ENCODE results near the gene STRIP1. TPM values are rescaled to one million over a fixed set of nuclear protein-coding genes. Genes with fewer than 3 reads are reported as not detected.
A peak's percentile ranks its signal among the peaks of the same experiment; 100 is the strongest.

The STRIP1 gene
- total RNA-seq, 1 donor from 2014 or later, result 40.8 TPM

- DNase-seq (ENCODE audit: extremely low spot score in 2 of 2), result no peak
- Histone ChIP-seq H3K27ac (no peak overlapping the region), H3K9me3 (no peaks in the 10 kb centered on the region), H3K27me3 (no peaks in the 10 kb centered on the region), H3K4me1 (peaks cover 54% of the 10 kb centered on the region), H3K4me3 (no peak overlapping the region), H3K36me3 (no peaks in the 10 kb centered on the region)
- TF ChIP-seq CTCF (IDR thresholded peaks at IDR 0.05) (no peak), POLR2AphosphoS5 (IDR thresholded peaks at IDR 0.05; ENCODE audit: insufficient read depth in 1 of 2, low read depth in 1 of 2) (no peak), POLR2A (IDR thresholded peaks at IDR 0.05) (no peak)
- intact Hi-C loops (cut with DNase I), result no loop called here
Observed at GRCh38 chr1:109995536-109995935, 38.9 kb upstream of the STRIP1 start.

DNA sequence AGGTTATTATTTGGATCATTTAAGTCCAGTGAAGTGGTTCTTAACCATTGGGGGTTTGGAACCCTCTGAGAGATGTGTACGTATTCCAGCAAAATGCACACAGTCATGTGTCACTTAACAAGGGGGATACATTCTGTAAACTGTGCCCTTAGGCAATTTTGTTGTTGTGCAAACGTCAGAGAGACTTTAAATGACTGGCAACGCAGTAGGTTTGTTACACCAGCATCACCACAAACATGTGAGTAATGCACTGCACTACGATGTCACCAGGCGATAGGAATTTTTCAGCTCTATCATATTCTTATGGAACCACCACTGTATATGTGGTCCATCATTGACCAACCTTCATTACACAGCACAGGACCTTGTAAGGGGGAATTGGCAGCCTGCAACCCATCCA is 37.9 kb upstream of the STRIP1 start:
- no peaks in the 10 kb centered on the region for H3K36me3 ChIP-seq
- intact Hi-C loops (cut with DNase I), result no loop called here
- DNase-seq (ENCODE audit: extremely low spot score in 2 of 2), result no peak
- H3K9me3 ChIP-seq, result no peaks in the 10 kb centered on the region
- TF ChIP-seq POLR2AphosphoS5 (IDR thresholded peaks at IDR 0.05; ENCODE audit: insufficient read depth in 1 of 2, low read depth in 1 of 2) (no peak), POLR2A (IDR thresholded peaks at IDR 0.05) (no peak), CTCF (IDR thresholded peaks at IDR 0.05) (no peak)
- H3K4me3 ChIP-seq, result no peak overlapping the region
- H3K27ac ChIP-seq, result no peak overlapping the region
- H3K27me3 ChIP-seq, result no peaks in the 10 kb centered on the region
- H3K4me1 ChIP-seq, result peaks cover 45% of the 10 kb centered on the region

GRCh38 chr1:109997204-109997866 is 37.1 kb upstream of the STRIP1 start:
- TF ChIP-seq POLR2A (IDR thresholded peaks at IDR 0.05) (no peak), CTCF (IDR thresholded peaks at IDR 0.05) (no peak), POLR2AphosphoS5 (IDR thresholded peaks at IDR 0.05; ENCODE audit: insufficient read depth in 1 of 2, low read depth in 1 of 2) (no peak)
- peaks cover 43% of the 10 kb centered on the region for H3K4me1 ChIP-seq

DNA sequence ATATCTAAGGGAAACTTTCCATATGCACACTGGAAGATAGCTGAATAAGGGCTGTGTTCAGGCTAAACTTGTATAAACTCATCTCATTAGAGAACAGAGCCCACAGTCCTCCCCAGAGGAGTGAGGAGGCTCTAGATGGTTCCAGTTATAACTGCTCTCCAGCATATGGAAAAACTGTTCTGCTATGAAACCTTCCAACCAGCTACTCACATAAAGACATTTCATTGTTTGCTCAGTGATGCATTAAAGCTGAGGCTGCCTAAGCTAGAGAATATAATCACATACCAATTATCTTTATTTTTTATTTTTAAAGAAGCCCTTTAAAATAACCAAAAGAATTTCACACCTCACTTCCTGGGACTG is 36.6 kb upstream of the STRIP1 start:
- peaks cover 48% of the 10 kb centered on the region for H3K4me1 ChIP-seq
- H3K27me3 ChIP-seq, result no peaks in the 10 kb centered on the region
- intact Hi-C loops (cut with DNase I), result no loop called here
- H3K9me3 ChIP-seq, result no peaks in the 10 kb centered on the region
- no peak overlapping the region for H3K4me3 ChIP-seq
- H3K36me3 ChIP-seq, result no peaks in the 10 kb centered on the region
- no peak for DNase-seq (ENCODE audit: extremely low spot score in 2 of 2)
- TF ChIP-seq POLR2AphosphoS5 (IDR thresholded peaks at IDR 0.05; ENCODE audit: insufficient read depth in 1 of 2, low read depth in 1 of 2) (no peak), CTCF (IDR thresholded peaks at IDR 0.05) (no peak), POLR2A (IDR thresholded peaks at IDR 0.05) (no peak)
- H3K27ac ChIP-seq, result no peak overlapping the region

More at GRCh38 chr1:109997204-109997866, 37.1 kb upstream of the STRIP1 start:
- Histone ChIP-seq H3K27ac (no peak overlapping the region), H3K27me3 (no peaks in the 10 kb centered on the region), H3K36me3 (no peaks in the 10 kb centered on the region), H3K4me3 (no peak overlapping the region), H3K9me3 (no peaks in the 10 kb centered on the region)
- DNase-seq (ENCODE audit: extremely low spot score in 2 of 2), result no peak
- intact Hi-C loops (cut with DNase I), result no loop called here

- intact Hi-C loops (cut with DNase I), result no loop called here
- Histone ChIP-seq H3K9me3 (no peaks in the 10 kb centered on the region), H3K4me1 (peaks cover 64% of the 10 kb centered on the region), H3K27ac (peak overlapping the region; percentile 69), H3K27me3 (no peaks in the 10 kb centered on the region), H3K4me3 (no peak overlapping the region), H3K36me3 (no peaks in the 10 kb centered on the region)
- TF ChIP-seq CTCF (IDR thresholded peaks at IDR 0.05) (no peak), POLR2AphosphoS5 (IDR thresholded peaks at IDR 0.05; ENCODE audit: insufficient read depth in 1 of 2, low read depth in 1 of 2) (no peak), POLR2A (IDR thresholded peaks at IDR 0.05) (no peak)
- DNase-seq (ENCODE audit: extremely low spot score in 2 of 2), result no peak
Observed at GRCh38 chr1:110002695-110003094, 31.7 kb upstream of the STRIP1 start.

All from vagina (tissue), 2 donors.